Measurements from ENCODE around the gene TRMT112.
"Not testable (repeated sequence)": the region's sequence is repeated elsewhere in the genome, so short reads cannot be mapped to it uniquely, and the experiment has no call there.

- TF ChIP-seq CBFB (IDR thresholded peaks at IDR 0.05; ENCODE audit: low read depth); USF1 (IDR thresholded peaks at IDR 0.05; ENCODE audit: borderline replicate concordance, extremely low read length, insufficient read depth, low read depth, low read length); YY1 (IDR thresholded peaks at IDR 0.05; ENCODE audit: low read depth, low read length); SIN3A (IDR thresholded peaks at IDR 0.05; ENCODE audit: low read depth, low read length); EED (IDR thresholded peaks at IDR 0.05; ENCODE audit: low read depth); RCOR1 (conservative IDR thresholded peaks at IDR 0.05; ENCODE audit: low read depth, low read length); POLR2A (IDR thresholded peaks at IDR 0.05; ENCODE audit: low read depth, low read length); TAF1 (IDR thresholded peaks at IDR 0.05; ENCODE audit: borderline replicate concordance, low read depth, low read length): not testable (repeated sequence)
- TF ChIP-seq, protein P1, sequence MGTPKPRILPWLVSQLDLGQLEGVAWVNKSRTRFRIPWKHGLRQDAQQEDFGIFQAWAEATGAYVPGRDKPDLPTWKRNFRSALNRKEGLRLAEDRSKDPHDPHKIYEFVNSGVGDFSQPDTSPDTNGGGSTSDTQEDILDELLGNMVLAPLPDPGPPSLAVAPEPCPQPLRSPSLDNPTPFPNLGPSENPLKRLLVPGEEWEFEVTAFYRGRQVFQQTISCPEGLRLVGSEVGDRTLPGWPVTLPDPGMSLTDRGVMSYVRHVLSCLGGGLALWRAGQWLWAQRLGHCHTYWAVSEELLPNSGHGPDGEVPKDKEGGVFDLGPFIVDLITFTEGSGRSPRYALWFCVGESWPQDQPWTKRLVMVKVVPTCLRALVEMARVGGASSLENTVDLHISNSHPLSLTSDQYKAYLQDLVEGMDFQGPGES (IDR thresholded peaks at IDR 0.05): not testable (repeated sequence)
- TF ChIP-seq, protein P2, sequence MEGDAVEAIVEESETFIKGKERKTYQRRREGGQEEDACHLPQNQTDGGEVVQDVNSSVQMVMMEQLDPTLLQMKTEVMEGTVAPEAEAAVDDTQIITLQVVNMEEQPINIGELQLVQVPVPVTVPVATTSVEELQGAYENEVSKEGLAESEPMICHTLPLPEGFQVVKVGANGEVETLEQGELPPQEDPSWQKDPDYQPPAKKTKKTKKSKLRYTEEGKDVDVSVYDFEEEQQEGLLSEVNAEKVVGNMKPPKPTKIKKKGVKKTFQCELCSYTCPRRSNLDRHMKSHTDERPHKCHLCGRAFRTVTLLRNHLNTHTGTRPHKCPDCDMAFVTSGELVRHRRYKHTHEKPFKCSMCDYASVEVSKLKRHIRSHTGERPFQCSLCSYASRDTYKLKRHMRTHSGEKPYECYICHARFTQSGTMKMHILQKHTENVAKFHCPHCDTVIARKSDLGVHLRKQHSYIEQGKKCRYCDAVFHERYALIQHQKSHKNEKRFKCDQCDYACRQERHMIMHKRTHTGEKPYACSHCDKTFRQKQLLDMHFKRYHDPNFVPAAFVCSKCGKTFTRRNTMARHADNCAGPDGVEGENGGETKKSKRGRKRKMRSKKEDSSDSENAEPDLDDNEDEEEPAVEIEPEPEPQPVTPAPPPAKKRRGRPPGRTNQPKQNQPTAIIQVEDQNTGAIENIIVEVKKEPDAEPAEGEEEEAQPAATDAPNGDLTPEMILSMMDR (IDR thresholded peaks at IDR 0.05 in 2 of 3, conservative IDR thresholded peaks at IDR 0.05 in 1 of 3; ENCODE audit: control insufficient read depth in 2 of 3, extremely low read depth in 1 of 3, insufficient read depth in 1 of 3, low read depth in 3 of 3, low read length in 3 of 3): not testable (repeated sequence)
- TF ChIP-seq, protein P3, sequence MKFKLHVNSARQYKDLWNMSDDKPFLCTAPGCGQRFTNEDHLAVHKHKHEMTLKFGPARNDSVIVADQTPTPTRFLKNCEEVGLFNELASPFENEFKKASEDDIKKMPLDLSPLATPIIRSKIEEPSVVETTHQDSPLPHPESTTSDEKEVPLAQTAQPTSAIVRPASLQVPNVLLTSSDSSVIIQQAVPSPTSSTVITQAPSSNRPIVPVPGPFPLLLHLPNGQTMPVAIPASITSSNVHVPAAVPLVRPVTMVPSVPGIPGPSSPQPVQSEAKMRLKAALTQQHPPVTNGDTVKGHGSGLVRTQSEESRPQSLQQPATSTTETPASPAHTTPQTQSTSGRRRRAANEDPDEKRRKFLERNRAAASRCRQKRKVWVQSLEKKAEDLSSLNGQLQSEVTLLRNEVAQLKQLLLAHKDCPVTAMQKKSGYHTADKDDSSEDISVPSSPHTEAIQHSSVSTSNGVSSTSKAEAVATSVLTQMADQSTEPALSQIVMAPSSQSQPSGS (IDR thresholded peaks at IDR 0.05; ENCODE audit: low read length): not testable (repeated sequence)
These were observed 9.6 kb downstream of the TRMT112 start for GRCh38 chr11:64307795-64308194.

Measured in GM12878 (cell line).